ENCODE data around the gene PRPF4. TPM values are rescaled to one million over a fixed set of nuclear protein-coding genes. Genes with fewer than 3 reads are reported as not detected.

PRPF4 gene
- total RNA-seq, 6 donors from 2014 or later, result 7.1 to 18.2 (median 15.0) TPM

GRCh38 chr9:113266174-113266573, 9.3 kb upstream of the PRPF4 start:
- TF ChIP-seq POLR2A (IDR thresholded peaks at IDR 0.05) (no peak), CTCF (IDR thresholded peaks at IDR 0.05) (no peak), EP300 (IDR thresholded peaks at IDR 0.05) (no peak), POLR2AphosphoS5 (IDR thresholded peaks at IDR 0.05) (no peak)
- no peak overlapping the region for H3K27ac ChIP-seq
- DNase-seq, result no peak
- no peaks in the 10 kb centered on the region for H3K27me3 ChIP-seq
- H3K4me1 ChIP-seq, result no peaks in the 10 kb centered on the region
- WGBS, 2 donors, result 87 to 89% methylated on average over 3 of the region's 3 CpGs
- H3K9me3 ChIP-seq, result no peaks in the 10 kb centered on the region
- H3K4me3 ChIP-seq, result no peak overlapping the region
- ATAC-seq (ENCODE audit: low FRiP score in 2 of 2), result no peak
- peaks cover 11 to 72% (median 36%) of the 10 kb centered on the region in 4 donors for H3K36me3 ChIP-seq

GRCh38 chr9:113267911-113268566, 7.4 kb upstream of the PRPF4 start:
- H3K36me3 ChIP-seq, result peaks cover 23 to 74% (median 43%) of the 10 kb centered on the region in 4 donors
- no peaks in the 10 kb centered on the region for H3K9me3 ChIP-seq
- ATAC-seq (ENCODE audit: low FRiP score in 2 of 2) (no peak), DNase-seq (no peak)
- WGBS, 2 donors, result 92 to 93% methylated on average over 4 of the region's 4 CpGs
- TF ChIP-seq POLR2A (IDR thresholded peaks at IDR 0.05) (no peak), POLR2AphosphoS5 (IDR thresholded peaks at IDR 0.05) (no peak), CTCF (IDR thresholded peaks at IDR 0.05) (no peak), EP300 (IDR thresholded peaks at IDR 0.05) (no peak)
- no peaks in the 10 kb centered on the region for H3K4me1 ChIP-seq
- no peak overlapping the region for H3K27ac ChIP-seq
- H3K27me3 ChIP-seq, result no peaks in the 10 kb centered on the region
- no peak overlapping the region for H3K4me3 ChIP-seq

- Histone ChIP-seq H3K4me1 (peaks cover 4 to 7% (median 6%) of the 10 kb centered on the region in 4 donors), H3K27ac (no peak overlapping the region), H3K36me3 (peaks cover 23 to 78% (median 43%) of the 10 kb centered on the region in 4 donors), H3K27me3 (no peaks in the 10 kb centered on the region), H3K4me3 (no peak overlapping the region), H3K9me3 (no peaks in the 10 kb centered on the region)
- DNase-seq, result no peak
- TF ChIP-seq POLR2A (IDR thresholded peaks at IDR 0.05), result no peak
- no peak for TF ChIP-seq POLR2AphosphoS5 (IDR thresholded peaks at IDR 0.05)
- no peak for TF ChIP-seq CTCF (IDR thresholded peaks at IDR 0.05)
- TF ChIP-seq EP300 (IDR thresholded peaks at IDR 0.05), result no peak
- WGBS, 2 donors, result 96% methylated on average over 2 of the region's 2 CpGs
- no peak for ATAC-seq (ENCODE audit: low FRiP score in 2 of 2)
These were observed 6.1 kb upstream of the PRPF4 start for GRCh38 chr9:113269355-113269754.

GRCh38 chr9:113269871-113270270, 5.6 kb upstream of the PRPF4 start:
- TF ChIP-seq CTCF (IDR thresholded peaks at IDR 0.05), result no peak
- TF ChIP-seq POLR2AphosphoS5 (IDR thresholded peaks at IDR 0.05), result no peak
- TF ChIP-seq POLR2A (IDR thresholded peaks at IDR 0.05), result no peak
- TF ChIP-seq EP300 (IDR thresholded peaks at IDR 0.05), result no peak
- Histone ChIP-seq H3K27ac (no peak overlapping the region), H3K27me3 (no peaks in the 10 kb centered on the region), H3K36me3 (peaks cover 23 to 78% (median 43%) of the 10 kb centered on the region in 4 donors), H3K4me1 (peaks cover 4 to 12% (median 10%) of the 10 kb centered on the region in 4 donors), H3K4me3 (no peak overlapping the region), H3K9me3 (no peaks in the 10 kb centered on the region)
- WGBS, 2 donors, result 93 to 95% methylated on average over 2 of the region's 2 CpGs
- DNase-seq, result no peak
- no peak for ATAC-seq (ENCODE audit: low FRiP score in 2 of 2)

Measured in upper lobe of left lung (tissue), 6 donors.